Psoas muscle (tissue), 8 donors: ENCODE data around the gene DCLRE1B. TPM values are rescaled to one million over a fixed set of nuclear protein-coding genes. Genes with fewer than 3 reads are reported as not detected.
A peak's percentile ranks its signal among the peaks of the same experiment; 100 is the strongest.

Source experiments
- ATAC-seq, 4 donors: fragments of 200-7000 bp; cut with Tn5 transposase; one replicate each; pipeline ENCODE4 v1.9.1; 2020; ENCODE audit warnings: moderate library complexity in 3 of 4, mild to moderate bottlenecking in 2 of 4
- DNase-seq, 2 donors: peaks; one replicate each; pipeline ENCODE4 v3.0.0-alpha.2; 2020
- H3K27ac ChIP-seq: fragments of 200-600 bp; one replicate; pipeline ENCODE4 v1.8.0; 2022
- H3K27me3 ChIP-seq, 3 donors: fragments of 200-600 bp in 1 of 3; one replicate each; pipeline versions ENCODE4 v1.6.1 to v1.8.0; 2013 to 2022; ENCODE audit warnings: low read length in 2 of 3, mild to moderate bottlenecking in 2 of 3, moderate library complexity in 1 of 3; ENCODE audit not compliant: insufficient read depth in 3 of 3
- H3K36me3 ChIP-seq, 2 donors: fragments of 200-600 bp in 1 of 2; one replicate each; pipeline versions ENCODE4 v1.6.1 to v1.8.0; 2013 to 2022; ENCODE audit warnings: low read depth in 1 of 2, mild to moderate bottlenecking in 1 of 2, moderate library complexity in 1 of 2; ENCODE audit not compliant: insufficient read depth in 1 of 2
- H3K4me1 ChIP-seq: fragments of 200-600 bp; one replicate; pipeline ENCODE4 v1.8.0; 2022
- H3K4me3 ChIP-seq: fragments of 200-600 bp; one replicate; pipeline ENCODE4 v1.8.0; 2022; ENCODE audit warnings: mild to moderate bottlenecking
- H3K9me3 ChIP-seq: fragments of 200-600 bp; one replicate; pipeline ENCODE4 v1.8.0; 2022
- CTCF ChIP-seq: fragments of 200-600 bp; IDR thresholded peaks from one replicate; pipeline ENCODE4 v1.8.0; 2022; ENCODE audit warnings: antibody characterized with exemption
- WGBS, 3 donors: extraction: QIAGEN DNeasy Blood & Tissue Kit; methylation state at CpG; one replicate each; pipeline versions ENCODE4 v1.1.6 to v1.1.7; 2013; 5-methylcytosine and 5-hydroxymethylcytosine counted together
- intact Hi-C, 2 donors: fragments of 100-400 bp; cut with DNase I; formaldehyde crosslinking; loops; one replicate each; pipeline versions ENCODE4 v1.11.0 to v1.14.2; 2022
- polyA plus RNA-seq, 3 donors: library from polyadenylated mRNA; stranded (reverse); fragments of 200-250 nt; gene quantifications; one replicate each; pipeline ENCODE4 v1.2.3, GENCODE V29; 2013
- total RNA-seq, 4 donors: library from RNA; stranded (reverse); fragmentation: NEBNext Ultra II Directional in 2 of 4; extraction: Animal tissue kit (Norgen Biotek cat#: 25700) in 2 of 4; gene quantifications; one replicate each; pipeline versions ENCODE4 v1.2.1 to v1.2.4, GENCODE V29; 2021 to 2023
- donor health status: healthy with polysubstance abuse.
- donor health status: DM: no; HTN: no; CAD: no; lungs with moderate emphysema.
- donor health status: Bipolar disorder and iron deficiency.
- donor health status: healthy.
- donor health status: DM: yes; HTN: yes; CAD: no.
- donor health status: DM: no; HTN: no; CAD: no.
- donor health status: DM: no; HTN: no; CAD: no.
- donor health status: DM: yes; HTN: yes; CAD: no.

Gene DCLRE1B
- total and polyA plus RNA-seq, 7 donors, result 1.2 to 2.6 (median 2.2) TPM

GRCh38 chr1:113935970-113936369 is 30.8 kb downstream of the DCLRE1B start:
- no peak for TF ChIP-seq CTCF
- no peak for ATAC-seq
- Histone ChIP-seq H3K27me3 (no peaks in the 10 kb centered on the region), H3K4me1 (peaks cover 78% of the 10 kb centered on the region), H3K4me3 (no peak overlapping the region), H3K27ac (no peak overlapping the region), H3K36me3 (peaks cover 0 to 5% of the 10 kb centered on the region in 2 donors), H3K9me3 (no peaks in the 10 kb centered on the region)
- no peak for DNase-seq
- intact Hi-C loops, result no loop called here
- WGBS, 3 donors, result 59 to 69% (median 68%) methylated on average over 1 of the region's 1 CpG

GRCh38 chr1:113937146-113937545 is 32.0 kb downstream of the DCLRE1B start:
- intact Hi-C loops, result no loop called here
- Histone ChIP-seq H3K9me3 (no peaks in the 10 kb centered on the region), H3K27ac (no peak overlapping the region), H3K36me3 (peaks cover 0 to 17% of the 10 kb centered on the region in 2 donors), H3K27me3 (no peaks in the 10 kb centered on the region), H3K4me3 (no peak overlapping the region), H3K4me1 (peaks cover 73% of the 10 kb centered on the region)
- no peak for TF ChIP-seq CTCF
- ATAC-seq, result no peak
- DNase-seq, result no peak
- 80 to 84% (median 81%) methylated on average over 1 of the region's 1 CpG for WGBS, 3 donors

GRCh38 chr1:113938192-113938591 is 33.1 kb downstream of the DCLRE1B start:
- Histone ChIP-seq H3K4me3 (no peak overlapping the region), H3K36me3 (peaks cover 0 to 27% of the 10 kb centered on the region in 2 donors), H3K27ac (no peak overlapping the region), H3K4me1 (peaks cover 63% of the 10 kb centered on the region), H3K9me3 (no peaks in the 10 kb centered on the region), H3K27me3 (no peaks in the 10 kb centered on the region)
- ATAC-seq (no peak), DNase-seq (no peak)
- intact Hi-C loops, result no loop called here
- no peak for TF ChIP-seq CTCF
- WGBS, 3 donors, result 73 to 86% (median 86%) methylated on average over 5 of the region's 5 CpGs

GRCh38 chr1:113940365-113941244 is 35.5 kb downstream of the DCLRE1B start:
- H3K4me3 ChIP-seq, result peak overlapping the region; percentile 12
- peak; percentile 85 to 92 (median 90) for ATAC-seq
- no peaks in the 10 kb centered on the region for H3K27me3 ChIP-seq
- no peaks in the 10 kb centered on the region for H3K9me3 ChIP-seq
- peak in 1 of 2 donors; percentile 53 for DNase-seq
- peak overlapping the region; percentile 80 for H3K27ac ChIP-seq
- H3K36me3 ChIP-seq, result peaks cover 0 to 29% of the 10 kb centered on the region in 2 donors
- peaks cover 48% of the 10 kb centered on the region for H3K4me1 ChIP-seq
- TF ChIP-seq CTCF, result no peak
- 57 to 77% (median 57%) methylated on average over 16 of the region's 16 CpGs for WGBS, 3 donors
- intact Hi-C loops, result no loop called here
